Testis (tissue), 3 donors: ENCODE results near the gene PRRG1. TPM values are rescaled to one million over a fixed set of nuclear protein-coding genes. Genes with fewer than 3 reads are reported as not detected.

Source experiments
- DNase-seq: peaks from one replicate; pipeline ENCODE4 v3.0.0-alpha.2; 2019
- H3K27ac ChIP-seq, 2 donors: fragments of 200-600 bp; sonication (generic); one replicate each; pipeline ENCODE4 v1.5.1; 2019
- H3K27me3 ChIP-seq: fragments of 200-600 bp; sonication (generic); one replicate; pipeline ENCODE4 v1.5.1; 2019
- H3K36me3 ChIP-seq: fragments of 200-600 bp; sonication (generic); one replicate; pipeline ENCODE4 v1.5.1; 2017; ENCODE audit warnings: low read depth; ENCODE audit errors: missing control alignments
- H3K4me1 ChIP-seq: fragments of 200-600 bp; sonication (generic); one replicate; pipeline ENCODE4 v1.5.1; 2019
- H3K4me3 ChIP-seq, 2 donors: fragments of 200-600 bp; sonication (generic); one replicate each; pipeline ENCODE4 v1.5.1; 2017 to 2019
- H3K9me3 ChIP-seq: fragments of 200-600 bp; sonication (generic); one replicate; pipeline ENCODE4 v1.5.1; 2017
- CTCF ChIP-seq, 3 experiments: fragments of 450-650 bp in 2 of 3; fragments of 200-600 bp in 1 of 3; sonication (generic) in 1 of 3; IDR thresholded peaks; one replicate each; pipeline ENCODE4 v1.5.1; 2016 to 2019; ENCODE audit warnings: antibody characterized with exemption in 3 of 3, mild to moderate bottlenecking in 2 of 3, moderate library complexity in 1 of 3
- POLR2A ChIP-seq: fragments of 450-650 bp; IDR thresholded peaks from one replicate; pipeline ENCODE4 v1.6.1; 2017; ENCODE audit warnings: antibody characterized with exemption, mild to moderate bottlenecking, moderate library complexity
- WGBS, 2 donors: methylation state at CpG; one replicate each; pipeline ENCODE4 v1.1.5; 2018; 5-methylcytosine and 5-hydroxymethylcytosine counted together
- intact Hi-C: fragments of 100-400 bp; cut with DNase I; formaldehyde crosslinking; loops from one replicate; pipeline ENCODE4 v1.15.1; 2023; ENCODE audit warnings: low total_unique reads
- polyA plus RNA-seq: library from polyadenylated mRNA; stranded (reverse); fragments of 350-450 nt; fragmentation: Illumina TruSeq; extraction: RNeasy Lipid Tissue Mini Kit (QIAGEN cat#74804); gene quantifications from one replicate; pipeline ENCODE4 v1.2.3, GENCODE V29; 2014; ENCODE audit warnings: low read depth, low replicate concordance; ENCODE audit not compliant: insufficient read depth
- total RNA-seq, 2 donors: library from RNA; depleted of rRNA; stranded (reverse); fragments of >200 nt; gene quantifications; one replicate each; pipeline ENCODE4 v1.2.3, GENCODE V29; 2016

The PRRG1 gene
- total and polyA plus RNA-seq, 3 donors from 2014 or later: 3.1 to 4.9 (median 3.3) TPM

GRCh38 chrX:37332055-37332454, 17.1 kb upstream of the PRRG1 start:
- no peaks in the 10 kb centered on the region for H3K27me3 ChIP-seq
- intact Hi-C loops: no loop called here
- WGBS, 2 donors: 49 to 59% methylated on average over 2 of the region's 2 CpGs

DNA sequence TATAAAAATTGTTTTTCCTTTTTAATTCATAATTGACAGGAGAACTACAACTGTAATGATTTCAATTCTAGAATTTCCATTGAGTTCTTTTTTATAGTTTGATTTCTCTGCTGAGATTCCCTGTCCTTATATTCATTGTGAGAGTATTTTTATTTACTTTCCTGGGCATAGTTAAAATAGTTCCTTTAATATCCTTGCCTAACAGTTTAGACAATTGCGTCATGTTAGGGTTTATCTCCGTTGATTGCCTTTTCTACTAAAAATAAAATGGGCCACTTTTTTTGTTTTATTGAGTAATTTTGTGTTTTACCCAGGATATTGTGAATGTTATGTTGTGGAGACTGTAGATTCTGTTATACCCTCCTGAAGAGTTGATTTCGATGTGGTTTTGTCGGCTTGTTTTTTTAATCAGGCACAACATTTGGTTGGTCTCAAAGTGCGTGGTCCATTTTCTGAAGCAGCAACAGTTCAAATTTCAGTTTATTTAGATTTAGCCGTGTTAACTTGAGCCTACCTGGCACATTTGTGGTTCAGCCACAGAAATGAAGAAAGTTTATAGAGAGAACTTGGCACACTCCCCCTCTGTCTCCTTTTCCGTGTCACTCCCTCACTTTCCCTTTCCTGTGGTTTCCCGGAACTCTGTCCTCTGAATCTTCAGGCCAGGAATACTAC, 16.0 kb upstream of the PRRG1 start:
- no peaks in the 10 kb centered on the region for H3K36me3 ChIP-seq
- no peak for TF ChIP-seq CTCF (IDR thresholded peaks at IDR 0.05)
- TF ChIP-seq POLR2A: no peak
- DNase-seq: no peak
- 66 to 78% methylated on average over 8 of the region's 8 CpGs for WGBS, 2 donors
- H3K27me3 ChIP-seq: no peaks in the 10 kb centered on the region
- H3K9me3 ChIP-seq: no peaks in the 10 kb centered on the region
- no peak overlapping the region for H3K27ac ChIP-seq
- H3K4me1 ChIP-seq: no peaks in the 10 kb centered on the region
- no peak overlapping the region for H3K4me3 ChIP-seq
- intact Hi-C loops: no loop called here

More at GRCh38 chrX:37332055-37332454, 17.1 kb upstream of the PRRG1 start:
- H3K36me3 ChIP-seq: no peaks in the 10 kb centered on the region
- no peak for TF ChIP-seq POLR2A
- TF ChIP-seq CTCF (IDR thresholded peaks at IDR 0.05): no peak
- no peak overlapping the region for H3K27ac ChIP-seq
- no peaks in the 10 kb centered on the region for H3K9me3 ChIP-seq
- no peak for DNase-seq
- no peak overlapping the region for H3K4me3 ChIP-seq
- no peaks in the 10 kb centered on the region for H3K4me1 ChIP-seq

GRCh38 chrX:37347420-37347819, 1.7 kb upstream of the PRRG1 start:
- TF ChIP-seq CTCF (IDR thresholded peaks at IDR 0.05) (no peak), POLR2A (no peak)
- no peak overlapping the region for H3K4me3 ChIP-seq
- no peaks in the 10 kb centered on the region for H3K36me3 ChIP-seq
- no peaks in the 10 kb centered on the region for H3K27me3 ChIP-seq
- no peak overlapping the region for H3K27ac ChIP-seq
- WGBS, 2 donors: 63 to 64% methylated on average over 1 of the region's 1 CpG
- DNase-seq: no peak
- no peaks in the 10 kb centered on the region for H3K9me3 ChIP-seq
- intact Hi-C loops: no loop called here
- no peaks in the 10 kb centered on the region for H3K4me1 ChIP-seq

GRCh38 chrX:37348231-37348970, 763 bp upstream of the PRRG1 start:
- TF ChIP-seq POLR2A (no peak), CTCF (IDR thresholded peaks at IDR 0.05) (no peak)
- Histone ChIP-seq H3K4me1 (no peaks in the 10 kb centered on the region), H3K27me3 (no peaks in the 10 kb centered on the region)

GRCh38 chrX:37348971-37349220, 268 bp upstream of the PRRG1 start:
- intact Hi-C loops: no loop called here

More at GRCh38 chrX:37348231-37348970, 763 bp upstream of the PRRG1 start:
- Histone ChIP-seq H3K9me3 (no peaks in the 10 kb centered on the region), H3K36me3 (no peaks in the 10 kb centered on the region), H3K27ac (peak overlapping the region in 1 of 2 donors; percentile 64), H3K4me3 (peak overlapping the region; percentile 57 to 66)
- intact Hi-C loops: no loop called here
- no peak for DNase-seq
- WGBS, 2 donors: 22 to 30% methylated on average over 11 of the region's 11 CpGs

More at GRCh38 chrX:37348971-37349220, 268 bp upstream of the PRRG1 start:
- Histone ChIP-seq H3K36me3 (no peaks in the 10 kb centered on the region), H3K9me3 (no peaks in the 10 kb centered on the region), H3K27ac (peak overlapping the region in 1 of 2 donors; percentile 64), H3K4me1 (no peaks in the 10 kb centered on the region), H3K27me3 (no peaks in the 10 kb centered on the region), H3K4me3 (peak overlapping the region; percentile 57 to 66)
- no peak for DNase-seq
- TF ChIP-seq CTCF (IDR thresholded peaks at IDR 0.05) (no peak), POLR2A (no peak)
- 1 to 3% methylated on average over 13 of the region's 18 CpGs for WGBS, 2 donors
